ENCODE results near the gene POLR2I. TPM values are rescaled to one million over a fixed set of nuclear protein-coding genes. Genes with fewer than 3 reads are reported as not detected.

POLR2I gene
- total RNA-seq, 1 experiment from 2014 or later, result 133 TPM

DNA sequence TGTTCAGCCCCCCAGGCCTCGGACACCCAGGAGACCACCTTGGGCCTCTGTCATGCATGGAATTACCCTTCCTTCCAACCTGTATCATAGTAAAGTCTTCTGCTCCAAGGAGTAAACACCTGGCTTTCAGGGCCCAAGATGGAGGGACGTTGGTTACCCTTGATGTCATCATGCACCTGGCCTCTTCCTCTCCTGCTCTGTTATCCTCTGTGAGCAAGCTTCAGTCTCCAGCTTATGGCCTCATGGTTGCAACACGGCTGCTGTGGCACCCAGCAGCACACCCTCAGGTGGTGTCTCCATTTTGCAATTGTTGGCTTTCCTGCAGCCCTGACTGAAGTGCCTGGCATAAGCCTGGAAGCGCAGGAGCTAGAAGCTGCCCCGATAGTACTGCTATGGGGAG is 7.7 kb downstream of the POLR2I start:
- H3K4me3 ChIP-seq (ENCODE audit: low read depth, low read length, poor library complexity, severe bottlenecking), result no peak overlapping the region
- POLR2A ChIA-PET (ENCODE audit: low non-redundant PET), result no interaction called here
- CTCF ChIA-PET, result no interaction called here
- TF ChIP-seq EZH2 (IDR thresholded peaks at IDR 0.05; ENCODE audit: borderline replicate concordance, low read depth, low read length, poor library complexity, severe bottlenecking), result no peak
- TF ChIP-seq, protein P1, sequence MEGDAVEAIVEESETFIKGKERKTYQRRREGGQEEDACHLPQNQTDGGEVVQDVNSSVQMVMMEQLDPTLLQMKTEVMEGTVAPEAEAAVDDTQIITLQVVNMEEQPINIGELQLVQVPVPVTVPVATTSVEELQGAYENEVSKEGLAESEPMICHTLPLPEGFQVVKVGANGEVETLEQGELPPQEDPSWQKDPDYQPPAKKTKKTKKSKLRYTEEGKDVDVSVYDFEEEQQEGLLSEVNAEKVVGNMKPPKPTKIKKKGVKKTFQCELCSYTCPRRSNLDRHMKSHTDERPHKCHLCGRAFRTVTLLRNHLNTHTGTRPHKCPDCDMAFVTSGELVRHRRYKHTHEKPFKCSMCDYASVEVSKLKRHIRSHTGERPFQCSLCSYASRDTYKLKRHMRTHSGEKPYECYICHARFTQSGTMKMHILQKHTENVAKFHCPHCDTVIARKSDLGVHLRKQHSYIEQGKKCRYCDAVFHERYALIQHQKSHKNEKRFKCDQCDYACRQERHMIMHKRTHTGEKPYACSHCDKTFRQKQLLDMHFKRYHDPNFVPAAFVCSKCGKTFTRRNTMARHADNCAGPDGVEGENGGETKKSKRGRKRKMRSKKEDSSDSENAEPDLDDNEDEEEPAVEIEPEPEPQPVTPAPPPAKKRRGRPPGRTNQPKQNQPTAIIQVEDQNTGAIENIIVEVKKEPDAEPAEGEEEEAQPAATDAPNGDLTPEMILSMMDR (conservative IDR thresholded peaks at IDR 0.05; ENCODE audit: low read depth, low read length), result no peak
- no peaks in the 10 kb centered on the region for H3K4me1 ChIP-seq (ENCODE audit: insufficient read depth, low read length, poor library complexity, severe bottlenecking)
- H3K9me3 ChIP-seq (ENCODE audit: low read depth, low read length, poor library complexity, severe bottlenecking), result no peaks in the 10 kb centered on the region
- DNase-seq (ENCODE audit: low spot score), result no peak
- intact Hi-C loops (cut with micrococcal nuclease; ENCODE audit: unreplicated experiment), result no loop called here
- H3K27ac ChIP-seq (ENCODE audit: low read depth, low read length, poor library complexity, severe bottlenecking), result no peak overlapping the region
- H3K36me3 ChIP-seq (ENCODE audit: insufficient read depth, low read length, poor library complexity, severe bottlenecking), result peaks cover 33% of the 10 kb centered on the region
- H3K27me3 ChIP-seq (replicated peaks; ENCODE audit: insufficient read depth, low read depth, low read length, poor library complexity), result no peaks in the 10 kb centered on the region
- no TSS peak for BruUV-seq (replicated peaks)

DNA sequence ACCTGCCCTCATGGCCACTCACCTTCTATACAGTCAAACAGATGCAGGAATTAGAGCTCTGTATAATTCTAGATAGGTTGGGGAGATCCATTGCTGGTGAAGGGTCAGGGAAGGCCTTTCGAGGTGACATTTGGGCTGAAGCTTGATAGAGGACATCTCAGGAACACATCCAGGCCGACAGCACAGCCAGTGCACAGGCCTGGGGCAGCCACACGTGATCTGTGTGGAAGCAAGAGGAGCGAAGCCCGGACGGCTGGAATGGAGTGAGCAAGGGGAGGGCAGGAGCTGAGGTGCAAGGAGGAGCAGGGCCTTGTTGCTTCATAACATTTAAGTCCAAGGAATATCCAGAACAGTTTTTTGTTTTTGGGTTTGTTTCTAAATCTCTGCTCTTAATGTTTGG is 8.2 kb downstream of the POLR2I start:
- CTCF ChIA-PET, result no interaction called here

GRCh38 chr19:36103842-36104552 is 10.7 kb downstream of the POLR2I start:
- intact Hi-C loops (cut with micrococcal nuclease; ENCODE audit: unreplicated experiment), result no loop called here
- Histone ChIP-seq H3K36me3 (ENCODE audit: insufficient read depth, low read length, poor library complexity, severe bottlenecking) (peaks cover 42% of the 10 kb centered on the region), H3K4me3 (ENCODE audit: low read depth, low read length, poor library complexity, severe bottlenecking) (no peak overlapping the region), H3K27me3 (replicated peaks; ENCODE audit: insufficient read depth, low read depth, low read length, poor library complexity) (no peaks in the 10 kb centered on the region), H3K4me1 (ENCODE audit: insufficient read depth, low read length, poor library complexity, severe bottlenecking) (no peaks in the 10 kb centered on the region), H3K27ac (ENCODE audit: low read depth, low read length, poor library complexity, severe bottlenecking) (no peak overlapping the region), H3K9me3 (ENCODE audit: low read depth, low read length, poor library complexity, severe bottlenecking) (no peaks in the 10 kb centered on the region)
- CTCF ChIA-PET, result no interaction called here
- TF ChIP-seq EZH2 (IDR thresholded peaks at IDR 0.05; ENCODE audit: borderline replicate concordance, low read depth, low read length, poor library complexity, severe bottlenecking), result no peak
- TF ChIP-seq, protein P1 (conservative IDR thresholded peaks at IDR 0.05; ENCODE audit: low read depth, low read length), result no peak
- BruUV-seq (replicated peaks), result no TSS peak
- POLR2A ChIA-PET (ENCODE audit: low non-redundant PET), result no interaction called here
- DNase-seq (ENCODE audit: low spot score), result no peak

More for the DNA sequence above, 8.2 kb downstream of the POLR2I start:
- H3K4me3 ChIP-seq (ENCODE audit: low read depth, low read length, poor library complexity, severe bottlenecking), result no peak overlapping the region
- no peak for DNase-seq (ENCODE audit: low spot score)
- no peaks in the 10 kb centered on the region for H3K9me3 ChIP-seq (ENCODE audit: low read depth, low read length, poor library complexity, severe bottlenecking)
- H3K27me3 ChIP-seq (replicated peaks; ENCODE audit: insufficient read depth, low read depth, low read length, poor library complexity), result no peaks in the 10 kb centered on the region
- POLR2A ChIA-PET (ENCODE audit: low non-redundant PET), result no interaction called here
- H3K27ac ChIP-seq (ENCODE audit: low read depth, low read length, poor library complexity, severe bottlenecking), result no peak overlapping the region
- H3K36me3 ChIP-seq (ENCODE audit: insufficient read depth, low read length, poor library complexity, severe bottlenecking), result peaks cover 31% of the 10 kb centered on the region
- intact Hi-C loops (cut with micrococcal nuclease; ENCODE audit: unreplicated experiment), result no loop called here
- H3K4me1 ChIP-seq (ENCODE audit: insufficient read depth, low read length, poor library complexity, severe bottlenecking), result no peaks in the 10 kb centered on the region
- BruUV-seq (replicated peaks), result no TSS peak
- TF ChIP-seq, protein P1 (conservative IDR thresholded peaks at IDR 0.05; ENCODE audit: low read depth, low read length), result no peak
- no peak for TF ChIP-seq EZH2 (IDR thresholded peaks at IDR 0.05; ENCODE audit: borderline replicate concordance, low read depth, low read length, poor library complexity, severe bottlenecking)
